Measurements from ENCODE around the gene FAM107B.

- no peak for TF ChIP-seq CTCF (IDR thresholded peaks at IDR 0.05)
- TF ChIP-seq POLR2A (IDR thresholded peaks at IDR 0.05): no peak
These were observed 241.4 kb downstream of the FAM107B start for GRCh38 chr10:14533295-14533694.

All from suprapubic skin (tissue), 3 donors.